Ramos (cell line): ENCODE results near the gene WDR6.

Experiments
- in situ Hi-C: fragments of 300-500 bp; cut with MboI; formaldehyde crosslinking; loops from one replicate; pipeline ENCODE4 v1.14.3; 2022; ENCODE audit warnings: low sequenced_read_pairs; ENCODE audit not compliant: unreplicated experiment

Gene WDR6

GRCh38 chr3:49013738-49014660, 6.8 kb downstream of the WDR6 start:
- in situ Hi-C loops = no loop called here

DNA sequence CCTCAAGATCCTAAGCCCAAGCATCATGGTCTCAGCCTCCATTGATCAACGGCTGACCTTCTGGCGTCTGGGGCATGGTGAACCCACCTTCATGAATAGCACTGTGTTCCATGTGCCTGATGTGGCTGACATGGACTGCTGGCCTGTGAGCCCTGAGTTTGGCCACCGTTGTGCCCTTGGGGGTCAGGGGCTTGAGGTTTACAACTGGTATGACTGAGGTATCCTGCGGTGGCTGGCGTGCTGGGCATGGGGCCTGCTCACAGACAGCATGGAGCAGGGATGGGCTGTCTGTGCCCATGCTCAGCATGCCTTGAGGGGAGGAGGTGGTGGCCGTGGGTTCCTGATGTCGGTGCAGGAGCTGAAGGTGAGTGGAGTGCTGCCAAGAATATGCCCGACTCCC, 7.9 kb downstream of the WDR6 start:
- in situ Hi-C loops = no loop called here

GRCh38 chr3:49015765-49016164, 8.6 kb downstream of the WDR6 start:
- in situ Hi-C loops = no loop called here

DNA sequence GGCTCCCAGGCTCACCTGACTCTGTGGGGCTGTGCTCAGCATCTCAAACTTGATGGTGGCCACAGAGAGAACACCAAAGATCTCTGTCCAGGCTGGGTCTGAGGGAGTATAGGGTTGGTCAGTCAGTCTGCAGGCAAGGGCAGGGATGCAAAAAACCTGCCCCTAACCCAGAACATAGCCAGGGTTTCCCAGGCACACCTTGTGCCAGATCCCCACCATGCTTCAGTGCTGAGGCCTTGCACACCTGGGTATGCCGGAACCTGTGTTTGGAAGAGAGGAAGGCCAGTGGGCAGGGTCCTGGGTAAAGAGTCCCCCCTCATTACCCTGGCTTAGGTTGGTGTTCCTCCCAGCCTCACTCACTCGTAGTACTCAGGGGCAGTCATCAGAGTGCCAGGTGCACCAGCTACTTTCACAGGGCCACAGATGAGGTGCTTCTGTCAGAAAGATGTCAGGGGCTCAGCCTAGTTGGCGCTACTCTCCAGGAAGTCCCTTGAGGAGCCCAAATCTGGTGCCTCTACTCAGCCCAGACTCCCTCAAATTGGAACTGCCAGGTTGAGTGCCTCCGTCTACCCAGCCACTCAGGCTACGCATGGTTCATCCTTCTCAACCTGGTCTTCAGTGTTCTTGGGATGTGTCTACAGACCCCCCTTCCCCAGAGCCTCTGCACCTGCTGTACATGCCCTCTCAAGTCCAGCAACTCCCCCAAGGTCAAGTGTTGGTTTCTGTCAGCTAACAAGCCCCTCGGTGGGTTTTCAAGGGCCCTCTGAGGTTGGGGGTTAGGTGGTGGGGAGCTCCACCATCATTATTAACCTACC, 9.4 kb downstream of the WDR6 start:
- in situ Hi-C loops = no loop called here

GRCh38 chr3:49017229-49017970, 10.2 kb downstream of the WDR6 start:
- in situ Hi-C loops = no loop called here

- in situ Hi-C loops = no loop called here
These were observed 10.9 kb downstream of the WDR6 start, which contains the start of gene DALRD3 for GRCh38 chr3:49017971-49018706. TSS of gene DALRD3 (minus strand) at chr3:49018580. CDS start at chr3:49018564, 16 bp downstream.

DNA sequence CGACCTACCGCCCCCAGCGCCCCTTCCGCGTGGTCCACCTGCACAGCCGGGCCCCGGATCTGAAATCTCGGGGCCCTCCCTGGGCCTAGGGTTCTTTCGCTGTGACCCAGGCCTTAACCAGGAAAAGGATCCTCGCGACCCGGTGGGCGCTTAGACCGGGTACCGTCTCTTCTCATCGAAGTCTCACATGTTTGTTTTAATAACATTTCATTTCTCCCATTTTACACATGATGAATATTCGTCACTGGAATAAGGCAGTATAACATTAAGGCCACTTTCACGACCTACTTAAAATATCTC, 11.5 kb downstream of the WDR6 start:
- in situ Hi-C loops = no loop called here

- in situ Hi-C loops = no loop called here
These were observed 12.7 kb downstream of the WDR6 start for GRCh38 chr3:49019941-49020329.

- in situ Hi-C loops = no loop called here
These were observed 13.4 kb downstream of the WDR6 start for GRCh38 chr3:49020330-49021212.

DNA sequence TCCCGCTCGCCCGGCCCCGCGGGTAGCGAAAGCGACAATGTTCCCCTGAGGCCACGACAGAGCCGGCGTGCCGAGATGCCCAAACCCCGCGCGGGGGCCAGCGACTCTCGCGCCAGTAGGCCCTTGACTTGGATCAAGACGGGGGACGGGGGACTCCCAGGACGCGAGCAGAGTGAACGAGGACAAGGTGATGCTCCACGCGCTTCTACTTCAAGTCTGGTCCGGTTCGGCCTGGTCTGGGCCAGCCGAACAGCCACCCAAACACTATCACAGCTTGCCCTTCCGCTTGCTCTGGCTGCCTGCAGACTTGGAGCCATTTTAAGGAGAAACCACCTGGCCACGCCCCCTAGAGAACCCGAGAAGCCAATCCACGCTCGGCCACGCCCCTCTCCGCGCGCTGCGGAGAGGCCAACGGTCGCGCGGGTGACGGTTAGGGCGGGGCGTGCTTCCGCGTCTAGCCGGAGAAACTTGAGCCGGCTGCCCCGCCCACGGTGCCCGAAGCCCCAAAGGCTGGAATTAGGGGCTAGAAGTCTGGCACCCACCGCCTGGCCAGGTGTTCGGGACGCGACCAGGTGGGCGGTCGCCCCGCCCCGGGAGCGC, 14.1 kb downstream of the WDR6 start:
- in situ Hi-C loops = no loop called here

- in situ Hi-C loops = no loop called here
These were observed 14.9 kb downstream of the WDR6 start, which contains the start of gene NDUFAF3 for GRCh38 chr3:49021813-49022687. TSS of gene NDUFAF3 (plus strand) at chr3:49022121. CDS start at chr3:49022145, 24 bp downstream.

DNA sequence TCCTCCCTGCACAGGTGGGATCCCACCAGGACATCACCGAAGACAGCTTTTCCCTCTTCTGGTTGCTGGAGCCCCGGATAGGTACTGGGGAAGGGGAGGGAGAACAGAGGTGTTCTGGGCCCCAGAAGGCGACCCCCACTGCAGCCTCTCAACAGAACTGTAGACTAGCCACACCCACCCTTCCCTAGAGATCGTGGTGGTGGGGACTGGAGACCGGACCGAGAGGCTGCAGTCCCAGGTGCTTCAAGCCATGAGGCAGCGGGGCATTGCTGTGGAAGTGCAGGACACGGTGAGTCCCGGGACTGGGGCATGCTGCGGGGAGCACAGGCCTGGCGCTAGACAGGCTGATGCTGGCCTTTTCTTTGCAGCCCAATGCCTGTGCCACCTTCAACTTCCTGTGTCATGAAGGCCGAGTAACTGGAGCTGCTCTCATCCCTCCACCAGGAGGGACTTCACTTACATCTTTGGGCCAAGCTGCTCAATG, 15.5 kb downstream of the WDR6 start:
- in situ Hi-C loops = no loop called here

DNA sequence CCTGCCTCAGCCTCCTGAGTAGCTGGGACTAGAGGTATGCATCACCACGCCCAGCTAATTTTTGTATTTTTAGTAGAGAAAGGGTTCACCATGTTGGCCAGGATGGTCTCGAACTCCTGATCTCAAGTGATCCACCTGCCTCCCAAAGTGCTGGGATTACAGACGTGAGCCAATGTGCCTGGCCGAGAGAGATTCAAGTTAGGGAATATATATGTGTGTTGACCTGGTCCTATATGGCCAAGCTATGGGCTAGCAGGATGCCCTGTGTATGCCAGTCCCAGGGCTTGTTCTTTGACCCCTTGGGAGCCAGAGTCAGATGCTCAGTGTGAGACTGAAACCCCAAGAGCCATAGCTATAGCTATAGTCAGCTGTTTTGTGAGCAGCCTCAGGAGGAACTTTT, 16.6 kb downstream of the WDR6 start:
- in situ Hi-C loops = no loop called here

GRCh38 chr3:49024449-49024848, 17.3 kb downstream of the WDR6 start:
- in situ Hi-C loops = no loop called here

- in situ Hi-C loops = no loop called here
These were observed 18.0 kb downstream of the WDR6 start for GRCh38 chr3:49025005-49025792.

GRCh38 chr3:49025793-49026520, 18.8 kb downstream of the WDR6 start:
- in situ Hi-C loops = no loop called here
